ENCODE results near the gene JAK3.

The JAK3 gene

DNA sequence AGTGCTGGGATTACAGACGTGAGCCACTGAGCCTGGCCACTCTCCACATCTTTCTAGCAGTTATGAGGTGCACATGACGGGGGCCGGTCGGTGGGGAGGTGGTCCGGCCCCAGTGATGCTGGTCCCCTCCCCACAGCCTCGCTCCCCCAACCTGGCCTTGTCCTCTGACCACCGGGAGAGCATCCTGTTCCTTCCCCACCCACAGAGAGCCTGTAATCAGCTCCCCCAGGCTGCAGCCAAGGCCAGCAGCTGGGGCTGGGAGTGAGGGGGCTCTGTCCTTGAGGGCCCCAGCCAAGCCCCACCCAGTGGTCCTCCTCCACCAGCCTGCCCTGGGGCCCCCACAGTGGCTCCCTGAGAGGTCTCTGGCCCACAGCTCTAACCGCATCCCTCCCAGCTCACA is 23.4 kb downstream of the JAK3 start:
- no peaks in the 10 kb centered on the region for H4K20me1 ChIP-seq (ENCODE audit: insufficient read depth)
- no peaks in the 10 kb centered on the region for H3K79me2 ChIP-seq (ENCODE audit: insufficient read depth, low read depth)
- H3K27ac ChIP-seq: no peak overlapping the region
- no peak overlapping the region for H3K4me3 ChIP-seq (IDR thresholded peaks at IDR 0.05; ENCODE audit: insufficient read depth, low read depth, low read length)
- H2AFZ ChIP-seq (ENCODE audit: low read depth): no peak overlapping the region
- H3K4me1 ChIP-seq (ENCODE audit: low read depth, poor library complexity, severe bottlenecking): no peaks in the 10 kb centered on the region
- H3K27me3 ChIP-seq (ENCODE audit: insufficient read depth, low read depth): no peaks in the 10 kb centered on the region
- no peak overlapping the region for H3K9ac ChIP-seq
- no peak overlapping the region for H3K4me2 ChIP-seq
- no peaks in the 10 kb centered on the region for H3K36me3 ChIP-seq (ENCODE audit: insufficient read depth)
- TF ChIP-seq, protein P1, sequence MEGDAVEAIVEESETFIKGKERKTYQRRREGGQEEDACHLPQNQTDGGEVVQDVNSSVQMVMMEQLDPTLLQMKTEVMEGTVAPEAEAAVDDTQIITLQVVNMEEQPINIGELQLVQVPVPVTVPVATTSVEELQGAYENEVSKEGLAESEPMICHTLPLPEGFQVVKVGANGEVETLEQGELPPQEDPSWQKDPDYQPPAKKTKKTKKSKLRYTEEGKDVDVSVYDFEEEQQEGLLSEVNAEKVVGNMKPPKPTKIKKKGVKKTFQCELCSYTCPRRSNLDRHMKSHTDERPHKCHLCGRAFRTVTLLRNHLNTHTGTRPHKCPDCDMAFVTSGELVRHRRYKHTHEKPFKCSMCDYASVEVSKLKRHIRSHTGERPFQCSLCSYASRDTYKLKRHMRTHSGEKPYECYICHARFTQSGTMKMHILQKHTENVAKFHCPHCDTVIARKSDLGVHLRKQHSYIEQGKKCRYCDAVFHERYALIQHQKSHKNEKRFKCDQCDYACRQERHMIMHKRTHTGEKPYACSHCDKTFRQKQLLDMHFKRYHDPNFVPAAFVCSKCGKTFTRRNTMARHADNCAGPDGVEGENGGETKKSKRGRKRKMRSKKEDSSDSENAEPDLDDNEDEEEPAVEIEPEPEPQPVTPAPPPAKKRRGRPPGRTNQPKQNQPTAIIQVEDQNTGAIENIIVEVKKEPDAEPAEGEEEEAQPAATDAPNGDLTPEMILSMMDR (conservative IDR thresholded peaks at IDR 0.05; ENCODE audit: low read depth, low read length): no peak

DNA sequence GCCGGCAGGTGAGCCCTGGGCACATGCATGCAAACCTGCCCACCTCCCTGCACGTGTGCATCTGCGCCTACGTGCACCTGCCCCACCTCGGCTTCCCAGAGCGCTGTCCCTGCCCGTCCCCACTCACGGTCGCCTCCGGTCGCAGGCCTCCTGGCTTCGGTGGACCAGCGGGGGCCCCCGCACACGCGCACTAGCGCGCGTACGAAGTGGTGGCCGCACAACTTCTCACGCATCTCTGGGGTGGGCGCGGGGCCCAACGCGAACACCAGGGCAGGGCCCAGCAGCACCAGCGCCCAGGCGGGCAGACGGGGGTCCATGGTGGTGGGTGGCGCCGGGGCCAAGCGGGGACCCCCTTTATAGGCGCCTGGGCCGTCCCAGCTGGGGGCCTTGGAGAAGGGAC is 26.6 kb downstream of the JAK3 start, which contains the start of gene INSL3:
Gene INSL3, minus strand, starts transcription at position 330 of the 400 bp plus-strand sequence. Its CDS starts 13 bp downstream, at position 317.
- TF ChIP-seq, protein P1 (conservative IDR thresholded peaks at IDR 0.05; ENCODE audit: low read depth, low read length): no peak
- Histone ChIP-seq H3K27me3 (ENCODE audit: insufficient read depth, low read depth) (no peaks in the 10 kb centered on the region), H3K9ac (no peak within 1 kb of the TSS), H2AFZ (ENCODE audit: low read depth) (no peak within 1 kb of the TSS), H3K27ac (no peak within 1 kb of the TSS), H3K4me3 (IDR thresholded peaks at IDR 0.05; ENCODE audit: insufficient read depth, low read depth, low read length) (no peak within 1 kb of the TSS), H3K4me2 (no peak within 1 kb of the TSS), H3K4me1 (ENCODE audit: low read depth, poor library complexity, severe bottlenecking) (no peaks in the 10 kb centered on the region), H3K79me2 (ENCODE audit: insufficient read depth, low read depth) (no peaks in the 10 kb centered on the region), H4K20me1 (ENCODE audit: insufficient read depth) (no peaks in the 10 kb centered on the region), H3K36me3 (ENCODE audit: insufficient read depth) (no peaks in the 10 kb centered on the region)

DNA sequence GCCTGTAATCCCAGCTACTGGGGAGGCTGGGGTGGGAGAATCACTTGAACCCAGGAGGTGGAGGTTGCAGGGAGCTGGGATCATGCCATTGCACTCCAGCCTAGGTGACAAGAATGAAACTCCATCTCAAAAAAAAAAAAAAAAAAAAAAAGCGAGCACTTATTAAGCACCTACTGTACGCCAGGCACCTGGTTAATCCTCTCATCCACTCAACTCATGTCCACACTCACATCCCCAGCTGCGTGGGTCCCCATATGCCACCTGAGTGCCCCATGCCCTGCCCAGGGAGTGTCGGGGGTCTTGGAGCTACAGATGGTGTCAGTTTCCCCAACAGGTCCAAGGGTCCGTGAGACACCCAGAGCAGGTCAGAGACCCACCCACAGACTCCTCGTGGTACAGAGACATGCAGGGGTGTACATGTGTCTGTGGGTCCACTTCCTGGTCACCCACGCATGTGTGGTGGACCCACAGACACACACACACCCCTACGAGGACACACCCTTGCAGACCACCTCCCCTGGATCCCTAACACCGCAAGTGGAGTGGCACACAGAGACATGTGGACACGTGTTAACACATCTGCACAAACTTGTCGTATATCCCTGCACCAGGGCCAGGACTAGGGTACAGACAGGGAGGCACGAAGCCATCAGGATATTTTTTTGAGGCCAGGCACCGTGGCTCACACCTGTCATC is 30.0 kb downstream of the JAK3 start:
- H3K9ac ChIP-seq: no peak overlapping the region
- H3K36me3 ChIP-seq (ENCODE audit: insufficient read depth): no peaks in the 10 kb centered on the region
- H2AFZ ChIP-seq (ENCODE audit: low read depth): no peak overlapping the region
- peaks cover 4% of the 10 kb centered on the region; the same call in 1 of the 2 replicates for H3K27me3 ChIP-seq (ENCODE audit: insufficient read depth, low read depth)
- H3K4me2 ChIP-seq: no peak overlapping the region
- no peak overlapping the region for H3K27ac ChIP-seq
- no peaks in the 10 kb centered on the region for H3K79me2 ChIP-seq (ENCODE audit: insufficient read depth, low read depth)
- no peaks in the 10 kb centered on the region for H3K4me1 ChIP-seq (ENCODE audit: low read depth, poor library complexity, severe bottlenecking)
- no peak overlapping the region for H3K4me3 ChIP-seq (IDR thresholded peaks at IDR 0.05; ENCODE audit: insufficient read depth, low read depth, low read length)
- H4K20me1 ChIP-seq (ENCODE audit: insufficient read depth): no peaks in the 10 kb centered on the region
- TF ChIP-seq, protein P1 (conservative IDR thresholded peaks at IDR 0.05; ENCODE audit: low read depth, low read length): no peak

DNA sequence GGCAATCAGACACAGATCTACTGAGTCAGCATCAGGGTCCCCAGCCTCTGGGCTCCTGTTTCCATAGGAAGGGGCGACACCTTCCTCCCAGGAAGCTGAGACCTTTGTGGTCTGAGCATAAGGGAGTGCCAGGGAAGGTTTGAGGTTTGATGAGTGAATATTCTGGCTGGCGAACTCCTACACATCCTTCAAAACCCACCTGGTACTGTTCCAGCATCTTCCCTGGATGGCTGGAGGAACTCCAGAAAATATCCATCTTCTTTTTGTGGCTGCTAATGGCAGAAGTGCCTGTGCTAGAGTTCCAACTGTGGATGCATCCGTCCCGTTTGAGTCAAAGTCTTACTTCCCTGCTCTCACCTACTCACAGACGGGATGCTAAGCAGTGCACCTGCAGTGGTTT is 35.7 kb downstream of the JAK3 start:
- Histone ChIP-seq H3K4me1 (ENCODE audit: low read depth, poor library complexity, severe bottlenecking) (no peaks in the 10 kb centered on the region), H3K4me2 (no peak overlapping the region), H3K9ac (no peak overlapping the region), H3K27ac (no peak overlapping the region), H3K36me3 (ENCODE audit: insufficient read depth) (no peaks in the 10 kb centered on the region), H4K20me1 (ENCODE audit: insufficient read depth) (no peaks in the 10 kb centered on the region), H2AFZ (ENCODE audit: low read depth) (no peak overlapping the region), H3K4me3 (IDR thresholded peaks at IDR 0.05; ENCODE audit: insufficient read depth, low read depth, low read length) (no peak overlapping the region), H3K27me3 (ENCODE audit: insufficient read depth, low read depth) (peaks cover 38% of the 10 kb centered on the region), H3K79me2 (ENCODE audit: insufficient read depth, low read depth) (no peaks in the 10 kb centered on the region)
- TF ChIP-seq, protein P1 (conservative IDR thresholded peaks at IDR 0.05; ENCODE audit: low read depth, low read length): no peak
